GM18517 (cell line): Measurements from ENCODE around the gene ASAP2.
"Not testable (repeated sequence)": the region's sequence is repeated elsewhere in the genome, so short reads cannot be mapped to it uniquely, and the experiment has no call there.

ENCODE experiments used
- ATAC-seq: cut with Tn5 transposase; IDR thresholded peaks from one replicate; pipeline ENCODE4 v1.9.1; 2021; ENCODE audit warnings: mild to moderate bottlenecking, moderate library complexity; ENCODE audit not compliant: unreplicated experiment

ASAP2 gene

GRCh38 chr2:9250091-9250490, 43.5 kb downstream of the ASAP2 start:
- no peak for ATAC-seq

- no peak for ATAC-seq
These were observed 44.0 kb downstream of the ASAP2 start for GRCh38 chr2:9250498-9251153.

GRCh38 chr2:9251154-9252001, 44.8 kb downstream of the ASAP2 start:
- no peak for ATAC-seq

GRCh38 chr2:9252002-9252357, 45.4 kb downstream of the ASAP2 start:
- no peak for ATAC-seq

GRCh38 chr2:9255416-9255815, 48.8 kb downstream of the ASAP2 start:
- no peak for ATAC-seq

- ATAC-seq: no peak
These were observed 49.5 kb downstream of the ASAP2 start for GRCh38 chr2:9256147-9256546.

- no peak for ATAC-seq
These were observed 50.0 kb downstream of the ASAP2 start for GRCh38 chr2:9256570-9257043.

GRCh38 chr2:9258501-9258900, 51.9 kb downstream of the ASAP2 start:
- ATAC-seq: no peak

- no peak for ATAC-seq
These were observed 52.4 kb downstream of the ASAP2 start for GRCh38 chr2:9258953-9259399.

- ATAC-seq: no peak
These were observed 53.9 kb downstream of the ASAP2 start for GRCh38 chr2:9260464-9260918.

GRCh38 chr2:9261231-9261883, 54.7 kb downstream of the ASAP2 start:
- ATAC-seq: no peak

- ATAC-seq: no peak
These were observed 56.1 kb downstream of the ASAP2 start for GRCh38 chr2:9262671-9263171.

GRCh38 chr2:9263428-9263827, 56.8 kb downstream of the ASAP2 start:
- ATAC-seq: no peak

GRCh38 chr2:9264301-9264700, 57.7 kb downstream of the ASAP2 start:
- no peak for ATAC-seq

- ATAC-seq: no peak
These were observed 60.1 kb downstream of the ASAP2 start for GRCh38 chr2:9266711-9267110.

GRCh38 chr2:9267286-9267685, 60.7 kb downstream of the ASAP2 start:
- ATAC-seq: not testable (repeated sequence)

GRCh38 chr2:9268301-9269080, 61.9 kb downstream of the ASAP2 start:
- no peak for ATAC-seq

GRCh38 chr2:9269295-9269694, 62.7 kb downstream of the ASAP2 start:
- no peak for ATAC-seq

GRCh38 chr2:9269695-9270360, 63.2 kb downstream of the ASAP2 start:
- no peak for ATAC-seq

GRCh38 chr2:9271091-9271490, 64.5 kb downstream of the ASAP2 start:
- no peak for ATAC-seq
